ENCODE measurements around the gene C14orf119.

GRCh38 chr14:23137813-23138535 lies 42.7 kb downstream of the C14orf119 start:
- no peak for TF ChIP-seq CTCF (IDR thresholded peaks at IDR 0.05; ENCODE audit: low read length)
- no peak for TF ChIP-seq EZH2 (IDR thresholded peaks at IDR 0.05; ENCODE audit: borderline replicate concordance, low read length)
